DOHH2 (cell line): ENCODE data around the gene SMARCA2.

Experiments
- H3F3A ChIP-seq: fragments of 200-600 bp; sonication (generic), shearing (Covaris generic); 2 replicates; pipeline ENCODE4 v1.6.0; 2016; ENCODE audit warnings: antibody characterized with exemption, mild to moderate bottlenecking; ENCODE audit not compliant: control insufficient read depth, insufficient read depth
- H3K27ac ChIP-seq: fragments of 200-600 bp; sonication (generic); 2 replicates; pipeline ENCODE4 v1.5.1; 2014; ENCODE audit warnings: low read depth, mild to moderate bottlenecking, low read length, moderate library complexity
- H3K27me3 ChIP-seq: fragments of 200-600 bp; sonication (generic); 2 replicates; pipeline ENCODE4 v1.6.1; 2014; ENCODE audit warnings: mild to moderate bottlenecking, low read length, mixed read lengths; ENCODE audit not compliant: control insufficient read depth
- H3K36me3 ChIP-seq: fragments of 200-600 bp; sonication (generic); 2 replicates; pipeline ENCODE4 v1.6.1; 2014; ENCODE audit warnings: mild to moderate bottlenecking, low read length, moderate library complexity, mixed read lengths; ENCODE audit not compliant: control insufficient read depth
- H3K4me1 ChIP-seq: fragments of 200-600 bp; sonication (generic); 2 replicates; pipeline ENCODE4 v1.6.1; 2014; ENCODE audit warnings: mild to moderate bottlenecking, low read length, mixed read lengths; ENCODE audit not compliant: control insufficient read depth
- H3K4me2 ChIP-seq: fragments of 200-600 bp; sonication (generic); 2 replicates; pipeline ENCODE4 v1.6.0; 2014; ENCODE audit warnings: mild to moderate bottlenecking, low read length, moderate library complexity
- H3K4me3 ChIP-seq: fragments of 200-600 bp; sonication (generic); 2 replicates; pipeline ENCODE4 v1.5.1; 2014; ENCODE audit warnings: mild to moderate bottlenecking, low read length, mixed read lengths
- H3K79me2 ChIP-seq: fragments of 200-600 bp; sonication (generic); 2 replicates; pipeline ENCODE4 v1.6.1; 2014; ENCODE audit warnings: mild to moderate bottlenecking, low read length, mixed read lengths; ENCODE audit not compliant: control insufficient read depth
- H3K9me2 ChIP-seq: fragments of 200-600 bp; sonication (generic); replicated peaks from 2 replicates; pipeline ENCODE4 v1.6.1; 2014; ENCODE audit warnings: mild to moderate bottlenecking, low read length, mixed read lengths; ENCODE audit not compliant: control insufficient read depth
- H3K9me3 ChIP-seq: fragments of 200-600 bp; sonication (generic); 2 replicates; pipeline ENCODE4 v1.6.1; 2014; ENCODE audit warnings: antibody characterized with exemption, low read length, mixed read lengths; ENCODE audit not compliant: control insufficient read depth, insufficient read depth
- H4K20me1 ChIP-seq: fragments of 200-600 bp; sonication (generic); 2 replicates; pipeline ENCODE4 v1.6.0; 2014; ENCODE audit warnings: low read depth, mild to moderate bottlenecking, antibody characterized with exemption, low read length, moderate library complexity; ENCODE audit not compliant: control insufficient read depth, insufficient read depth
- CTCF ChIP-seq: fragments of 200-600 bp; sonication (generic); IDR thresholded peaks from one replicate; pipeline ENCODE4 v1.5.1; 2014; ENCODE audit warnings: antibody characterized with exemption, mild to moderate bottlenecking, low read depth, low read length; ENCODE audit not compliant: poor library complexity, severe bottlenecking
- EZH2phosphoT487 ChIP-seq: fragments of 200-600 bp; sonication (generic); IDR thresholded peaks from 2 replicates; pipeline ENCODE4 v1.6.1; 2017; ENCODE audit warnings: borderline replicate concordance, mild to moderate bottlenecking, antibody characterized with exemption, low read length, moderate library complexity, mixed read lengths

The SMARCA2 gene

GRCh38 chr9:2021731-2022130, 6.6 kb downstream of the SMARCA2 start:
- peaks cover 100% of the 10 kb centered on the region for H3K79me2 ChIP-seq

GRCh38 chr9:2022560-2022959, 7.4 kb downstream of the SMARCA2 start:
- no peak overlapping the region for H3K4me2 ChIP-seq
- H3K27me3 ChIP-seq = no peaks in the 10 kb centered on the region
- no peak overlapping the region for H3K4me3 ChIP-seq
- peaks cover 63% of the 10 kb centered on the region for H3K4me1 ChIP-seq
- no peaks in the 10 kb centered on the region for H3K9me3 ChIP-seq
- no peak for TF ChIP-seq CTCF
- TF ChIP-seq EZH2phosphoT487 = no peak
- no peaks in the 10 kb centered on the region for H3F3A ChIP-seq
- H3K27ac ChIP-seq = no peak overlapping the region
- peaks cover 20% of the 10 kb centered on the region for H4K20me1 ChIP-seq
- H3K9me2 ChIP-seq = no peaks in the 10 kb centered on the region
- H3K36me3 ChIP-seq = peaks cover 21% of the 10 kb centered on the region
- H3K79me2 ChIP-seq = peaks cover 100% of the 10 kb centered on the region

More at GRCh38 chr9:2021731-2022130, 6.6 kb downstream of the SMARCA2 start:
- H3K27me3 ChIP-seq = no peaks in the 10 kb centered on the region
- no peak overlapping the region for H3K4me3 ChIP-seq
- no peaks in the 10 kb centered on the region for H3F3A ChIP-seq
- H3K9me2 ChIP-seq = no peaks in the 10 kb centered on the region
- TF ChIP-seq CTCF = no peak
- no peak for TF ChIP-seq EZH2phosphoT487
- H3K27ac ChIP-seq = no peak overlapping the region
- H3K4me2 ChIP-seq = no peak overlapping the region
- peaks cover 62% of the 10 kb centered on the region for H3K4me1 ChIP-seq
- H3K36me3 ChIP-seq = peaks cover 21% of the 10 kb centered on the region
- peaks cover 20% of the 10 kb centered on the region for H4K20me1 ChIP-seq
- H3K9me3 ChIP-seq = no peaks in the 10 kb centered on the region

GRCh38 chr9:2023042-2023441, 7.9 kb downstream of the SMARCA2 start:
- Histone ChIP-seq H3K9me3 (no peaks in the 10 kb centered on the region), H3K4me3 (no peak overlapping the region), H3K9me2 (no peaks in the 10 kb centered on the region), H3K4me2 (no peak overlapping the region), H3K79me2 (peaks cover 100% of the 10 kb centered on the region), H3K4me1 (peaks cover 61% of the 10 kb centered on the region), H3K27ac (no peak overlapping the region), H3K36me3 (peaks cover 20% of the 10 kb centered on the region), H3F3A (no peaks in the 10 kb centered on the region), H3K27me3 (no peaks in the 10 kb centered on the region), H4K20me1 (peaks cover 20% of the 10 kb centered on the region)
- TF ChIP-seq EZH2phosphoT487 = no peak
- TF ChIP-seq CTCF = no peak
